Measurements from ENCODE around the gene C6.

Gene C6

DNA sequence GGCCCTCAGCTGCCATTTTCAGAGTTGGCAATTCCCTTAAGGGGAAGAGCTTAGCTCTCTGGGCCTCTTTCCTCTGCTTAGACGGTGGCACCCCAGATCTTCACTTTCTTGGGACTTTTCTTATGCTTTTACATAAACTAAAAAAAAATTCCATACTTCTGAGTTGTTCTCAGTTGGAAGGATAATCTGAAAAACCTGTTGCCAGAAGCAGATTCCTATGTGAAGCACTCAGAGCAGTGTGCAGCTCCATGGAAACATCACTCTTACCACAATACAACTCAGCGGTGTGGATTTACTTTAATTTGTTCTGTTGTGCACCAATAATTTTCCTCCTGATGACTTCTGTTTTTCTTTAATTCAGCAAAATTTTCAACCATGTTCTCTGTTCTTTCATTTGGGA, 98.1 kb downstream of the C6 start:
- DNase-seq = no peak

DNA sequence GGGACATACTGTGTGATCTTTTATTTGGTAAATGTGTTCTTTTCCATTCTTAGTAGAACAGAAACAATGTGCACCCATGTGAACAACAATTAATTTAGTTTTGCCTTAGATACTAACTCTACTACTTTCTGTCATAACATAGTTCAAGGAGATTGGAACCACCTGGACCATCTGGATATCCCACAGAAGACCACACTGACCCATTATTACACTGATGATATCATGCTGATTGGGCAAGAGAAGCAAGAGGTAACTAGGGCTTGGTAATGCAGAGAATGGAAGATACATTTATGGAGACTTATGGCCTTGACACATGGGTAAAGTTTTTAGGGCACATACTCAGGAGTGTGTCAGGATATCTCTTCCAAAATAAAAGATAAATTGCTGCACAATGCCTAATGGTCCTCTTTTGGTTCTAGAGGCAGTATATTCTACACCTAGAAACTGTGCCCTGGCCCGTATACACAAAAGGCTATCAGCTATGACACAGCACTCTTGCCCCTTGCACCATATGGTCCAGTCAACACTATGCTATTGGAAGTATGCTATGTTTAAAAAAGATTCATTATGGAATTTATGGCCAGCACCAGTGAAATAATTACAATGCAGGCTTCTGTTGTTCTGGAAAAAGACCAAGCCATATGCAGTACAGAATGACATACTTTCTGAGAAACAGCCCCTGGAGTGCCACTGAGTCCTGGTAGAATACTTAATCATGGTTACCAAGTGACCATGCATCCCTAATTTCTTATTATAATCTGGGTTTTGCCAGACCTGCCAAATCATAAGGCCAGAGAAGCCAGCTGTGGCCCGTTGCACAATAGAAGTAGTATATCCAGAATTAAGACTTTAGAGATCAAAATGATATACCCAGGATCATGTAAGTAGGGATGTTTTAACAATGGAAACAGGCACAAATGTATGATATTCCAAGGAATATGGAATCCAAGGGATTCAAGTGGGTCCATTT, 100.6 kb downstream of the C6 start:
- DNase-seq = no peak

DNA sequence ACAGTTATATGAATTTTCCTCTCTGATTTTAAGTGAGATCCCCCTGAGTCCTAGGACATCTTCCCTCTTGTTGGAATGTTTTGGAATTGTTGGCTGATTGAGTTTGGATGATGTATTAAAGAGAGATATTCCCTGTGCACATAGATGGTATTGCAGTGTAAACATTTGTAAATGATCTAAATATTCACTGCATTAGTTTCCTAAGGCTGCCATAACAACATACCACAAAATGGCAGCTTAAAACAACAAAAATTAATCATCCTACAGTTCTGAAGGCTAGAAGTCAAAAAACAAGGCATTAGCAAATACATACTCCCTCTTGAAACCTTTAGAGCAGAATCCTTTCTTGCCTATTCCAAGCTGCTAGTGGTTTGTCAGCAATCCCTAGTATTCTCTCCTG, 104.1 kb downstream of the C6 start:
- no peak for DNase-seq

DNA sequence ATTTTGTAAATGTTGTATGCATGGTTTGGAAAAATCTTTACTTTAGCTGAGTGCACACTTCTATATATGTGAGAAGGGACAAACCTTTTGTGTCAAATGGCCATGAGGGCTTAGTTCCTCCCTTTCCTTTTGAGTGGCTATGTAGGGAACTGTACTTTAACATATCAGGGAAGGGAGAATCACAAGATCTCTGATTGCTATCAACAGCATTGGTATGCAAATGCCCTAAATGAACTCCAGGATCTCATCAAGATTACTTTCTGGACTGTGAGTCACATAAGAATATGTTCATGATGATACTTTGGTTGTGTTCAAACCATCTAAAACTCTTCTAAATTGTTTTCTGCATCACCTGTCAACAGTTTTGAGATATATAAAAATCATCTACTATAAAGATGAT, 111.0 kb downstream of the C6 start:
- DNase-seq = no peak

DNA sequence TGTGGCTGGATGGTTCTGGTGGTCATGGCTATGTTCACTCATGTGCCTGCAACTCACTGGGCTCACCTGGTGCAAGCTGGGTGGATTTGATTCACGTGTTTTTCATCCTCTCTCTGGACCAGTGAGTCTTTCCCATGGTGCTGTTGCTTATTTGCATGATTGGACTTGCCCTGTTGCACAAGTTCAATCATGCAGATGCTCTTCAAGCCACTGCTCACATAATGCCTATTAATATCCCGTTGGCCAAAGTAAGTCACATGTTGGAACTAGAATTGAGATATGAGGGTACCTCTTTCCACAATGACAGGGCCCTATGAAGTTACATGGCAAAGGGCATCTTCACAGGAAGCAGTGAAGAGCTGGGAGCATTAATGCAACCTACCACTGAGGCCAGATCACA, 115.7 kb downstream of the C6 start:
- DNase-seq = no peak

DNA sequence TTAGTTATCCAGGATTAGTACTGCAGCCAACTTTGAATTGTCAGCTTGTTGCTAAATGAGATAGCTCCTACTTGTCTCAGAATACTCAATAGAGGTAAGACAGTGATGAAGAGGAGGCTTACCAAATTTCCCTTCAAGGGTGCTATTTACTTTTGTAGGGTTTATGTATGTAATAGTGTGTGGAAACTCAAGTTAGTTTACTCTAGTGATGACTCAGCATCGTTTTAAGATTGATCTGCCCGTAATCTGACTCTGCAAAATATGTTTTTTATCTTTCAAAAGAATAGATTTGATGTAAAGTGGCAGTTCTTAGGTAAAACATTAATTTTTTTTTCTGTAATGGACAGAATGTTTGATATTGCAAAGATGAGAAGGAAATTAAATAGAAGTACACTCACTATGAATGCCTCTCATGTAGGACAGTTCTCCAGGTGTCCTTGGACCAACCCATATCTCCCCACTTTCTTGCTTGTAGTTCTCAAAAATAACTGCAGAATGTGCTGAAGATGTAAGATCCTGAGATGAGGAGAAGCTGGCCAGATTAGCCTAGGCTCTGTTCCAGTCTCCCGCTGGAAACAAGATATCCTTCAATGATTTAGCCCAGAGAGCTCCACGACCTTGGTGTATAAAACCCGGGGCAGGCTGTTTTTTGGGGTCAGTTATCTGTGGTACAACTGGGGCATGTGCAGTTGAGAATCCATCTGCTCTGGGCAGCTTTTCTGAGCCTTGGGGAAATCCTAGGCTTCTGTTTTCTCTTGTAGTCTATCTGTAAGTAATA, 117.8 kb downstream of the C6 start:
- DNase-seq = no peak

DNA sequence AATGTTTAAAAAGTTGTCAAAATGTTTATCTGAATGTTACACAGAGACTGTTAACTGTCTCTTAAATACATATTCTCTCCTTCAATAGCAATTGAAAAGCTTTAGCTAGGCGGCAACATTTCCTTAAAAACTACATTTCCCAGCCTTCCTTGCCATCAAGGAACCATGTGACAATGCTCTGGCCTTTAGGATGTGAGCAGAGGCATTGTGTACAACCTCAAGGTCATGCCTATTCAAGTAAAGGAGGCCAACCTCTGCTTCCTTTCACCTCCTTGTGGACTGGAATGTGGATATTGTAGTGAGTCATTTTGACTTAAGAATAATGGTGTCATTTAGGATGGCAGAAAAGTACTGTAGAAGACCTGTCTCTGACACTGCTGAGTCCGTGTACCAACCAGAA, 118.5 kb downstream of the C6 start:
- DNase-seq = no peak

DNA sequence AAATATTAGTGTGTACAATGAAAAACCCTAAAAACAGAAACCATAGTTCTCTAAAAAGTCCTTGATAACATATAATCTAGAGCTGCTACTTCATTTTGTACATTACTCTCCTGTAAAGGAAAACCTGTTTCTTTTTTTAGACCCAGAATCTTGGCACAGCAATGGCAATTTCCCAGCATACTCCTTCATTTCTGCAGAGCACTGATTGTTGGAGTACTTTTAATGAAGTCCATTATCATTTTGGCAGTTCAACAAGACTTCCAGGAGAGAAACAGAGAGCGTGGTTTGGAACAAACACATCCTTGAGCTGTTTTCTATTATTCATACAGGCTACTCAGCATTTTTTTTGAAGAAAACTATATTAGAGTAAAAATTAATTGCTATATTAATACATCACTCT, 119.5 kb downstream of the C6 start:
- no peak for DNase-seq
